Activated CD8-positive, alpha-beta memory T cell treated with anti-CD3 and anti-CD28 coated beads for 36 hours (primary cell): ENCODE data around the gene SLAMF9. TPM values are rescaled to one million over a fixed set of nuclear protein-coding genes. Genes with fewer than 3 reads are reported as not detected.

Experiments used
- CTCF ChIA-PET: fragments of 350-600 bp; sonication (Branson Sonifier 250); formaldehyde crosslinking; loops from one replicate; lab custom pipeline; 2021; ENCODE audit warnings: antibody characterized with exemption; lab: Charles Lee
- POLR2A ChIA-PET: fragments of 350-600 bp; sonication (Branson Sonifier 250); formaldehyde crosslinking; loops from one replicate; lab custom pipeline; 2021; ENCODE audit warnings: antibody characterized with exemption; lab: Charles Lee
- total RNA-seq, 2 experiments: library from RNA; stranded (reverse); gene quantifications; one replicate each; pipeline ENCODE4 v1.2.3, GENCODE V29; 2021

The SLAMF9 gene
- total RNA-seq, result not detected

DNA sequence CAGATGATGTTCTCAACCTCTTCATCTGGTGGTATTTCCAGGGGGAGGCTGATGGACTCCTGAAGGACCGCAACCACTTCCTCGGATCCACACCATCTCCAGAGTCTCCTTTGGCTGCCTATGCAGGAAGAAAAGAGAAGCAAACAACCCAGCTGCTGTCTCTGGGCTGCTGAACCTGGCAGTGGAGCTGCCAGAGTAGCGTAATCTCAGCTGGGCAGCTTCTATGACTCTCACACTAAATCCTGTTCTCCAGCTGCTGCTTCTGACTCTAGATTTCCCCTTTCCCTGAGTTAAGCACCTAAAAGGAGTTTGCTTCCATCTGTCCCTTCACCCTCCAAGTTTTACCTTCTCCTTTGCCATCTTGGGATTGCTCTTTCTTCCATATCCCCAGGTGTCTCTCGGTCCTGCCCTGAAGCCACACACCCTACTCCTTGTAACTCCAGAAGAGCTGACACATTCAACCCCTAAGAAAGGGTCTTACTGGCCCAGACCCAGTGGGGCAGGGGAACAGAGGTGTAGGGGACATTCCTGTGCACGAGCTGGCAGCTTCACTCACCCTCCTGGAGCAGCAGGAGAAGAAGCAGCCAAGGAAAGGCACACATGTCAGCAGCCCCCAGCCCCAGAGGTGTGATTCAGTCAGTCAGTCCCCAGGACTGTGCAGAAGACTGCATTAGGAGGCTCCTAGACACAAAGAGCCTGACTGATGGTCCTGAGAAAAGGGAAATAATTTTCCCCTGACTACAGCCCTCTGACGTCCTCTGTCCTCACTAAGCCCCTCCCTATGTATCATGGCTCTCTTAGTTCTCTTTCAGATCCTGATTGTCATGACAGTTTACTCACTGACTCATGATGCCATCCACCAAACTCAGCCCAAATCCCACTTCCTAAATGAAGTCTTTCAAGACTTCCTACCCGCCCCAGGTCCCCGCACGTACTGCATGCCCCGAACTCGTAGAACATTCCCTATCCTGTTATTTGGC lies at the start of gene SLAMF9:
Gene SLAMF9, minus strand, starts transcription at position 702 of the 980 bp plus-strand sequence. Its CDS starts 100 bp downstream, at position 602.
- CTCF ChIA-PET, result interaction anchor here (0.8 kb wide), 1 partner anchor 54 kb away, joined by 4 read pairs; no protein-coding TSS in a partner anchor
- POLR2A ChIA-PET, result no interaction called here

DNA sequence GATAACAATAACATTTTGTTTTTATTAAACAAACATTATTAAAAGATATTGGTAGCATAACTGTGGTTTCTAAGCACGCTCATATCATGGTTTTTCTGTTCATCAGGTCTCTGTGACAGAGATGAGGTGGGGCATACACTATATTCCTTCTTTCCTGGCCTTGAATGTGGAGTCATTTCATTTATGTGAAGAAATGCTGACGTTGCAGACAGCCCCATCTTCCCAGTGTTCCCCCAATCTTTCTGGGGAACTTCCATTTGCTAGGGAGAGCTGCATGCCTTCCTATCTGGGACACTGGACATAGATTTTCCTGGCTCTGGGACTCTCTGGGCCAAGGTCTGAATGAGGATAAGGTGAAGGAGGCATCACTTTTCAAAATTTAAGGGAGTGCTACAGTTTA lies 47.4 kb upstream of the SLAMF9 start:
- CTCF ChIA-PET, result interaction anchor here (0.6 to 9.1 kb wide), 2 partner anchors 66 to 840 kb away, joined by 3 to 147 read pairs; no protein-coding TSS in a partner anchor

DNA sequence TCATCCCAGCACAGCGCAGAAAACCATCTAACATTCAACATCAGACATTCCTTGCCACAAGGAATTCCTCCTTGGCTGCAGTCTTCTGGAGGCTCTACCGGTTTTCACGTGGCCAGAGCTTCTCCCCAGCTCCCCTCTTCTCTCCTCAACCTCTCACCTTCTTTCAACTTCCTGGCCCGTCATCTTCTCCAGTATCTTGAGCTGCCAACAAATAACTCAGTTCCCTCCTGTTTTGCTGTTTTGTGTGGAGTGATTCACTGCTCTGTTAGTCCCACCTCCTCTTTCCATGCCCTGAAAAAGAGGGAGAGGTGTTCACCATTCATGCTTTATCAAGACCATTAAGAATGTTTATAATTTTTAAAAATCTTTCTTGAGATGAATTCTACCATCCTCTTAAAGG lies 45.2 kb upstream of the SLAMF9 start:
- ChIA-PET CTCF (interaction anchor here (1.5 kb wide), 1 partner anchor 9 kb away, joined by 8 read pairs; no protein-coding TSS in a partner anchor), POLR2A (no interaction called here)

More for the DNA sequence above, 47.4 kb upstream of the SLAMF9 start:
- POLR2A ChIA-PET, result no interaction called here

DNA sequence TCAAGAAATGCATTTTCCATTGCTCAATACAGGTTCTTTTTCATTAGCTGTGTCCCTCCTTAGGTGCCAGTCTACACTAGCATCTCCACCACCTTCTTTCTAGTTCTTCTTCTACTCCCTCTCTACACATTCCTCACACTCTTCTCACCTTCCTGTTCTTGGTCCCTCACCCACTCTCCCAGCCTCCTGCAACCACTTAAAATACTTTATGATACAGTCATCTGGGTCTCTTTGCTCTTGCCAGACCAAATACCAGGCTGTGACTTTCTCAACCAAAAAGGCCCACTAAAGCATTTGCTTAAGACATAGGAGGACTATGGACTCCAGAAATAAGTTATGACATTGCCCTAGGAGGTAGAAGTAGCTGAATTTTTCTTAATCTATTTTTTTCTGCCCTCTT lies 42.6 kb upstream of the SLAMF9 start:
- ChIA-PET CTCF (no interaction called here), POLR2A (no interaction called here)

DNA sequence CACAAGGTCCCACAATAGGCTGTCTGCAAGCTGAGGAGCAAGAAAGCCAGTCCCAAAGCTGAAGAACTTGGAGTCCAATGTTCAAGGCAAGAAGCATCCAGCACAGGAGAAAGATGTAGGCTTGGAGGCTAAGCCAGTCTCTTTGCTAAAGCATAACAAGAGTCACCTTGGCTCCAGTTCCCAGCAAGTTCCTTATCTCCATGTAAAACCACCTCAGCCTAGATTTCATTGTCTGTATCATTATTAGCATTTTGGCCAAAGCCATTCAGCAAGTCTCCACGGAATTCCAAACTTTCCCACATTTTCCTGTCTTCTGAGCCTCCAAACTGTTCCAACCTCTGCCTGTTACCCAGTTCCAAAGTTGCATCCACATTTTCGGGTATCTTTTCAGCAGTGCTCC lies 40.9 kb upstream of the SLAMF9 start:
- ChIA-PET CTCF (interaction anchor here (2.1 kb wide), 1 partner anchor 12 kb away, joined by 10 read pairs; no protein-coding TSS in a partner anchor), POLR2A (no interaction called here)

DNA sequence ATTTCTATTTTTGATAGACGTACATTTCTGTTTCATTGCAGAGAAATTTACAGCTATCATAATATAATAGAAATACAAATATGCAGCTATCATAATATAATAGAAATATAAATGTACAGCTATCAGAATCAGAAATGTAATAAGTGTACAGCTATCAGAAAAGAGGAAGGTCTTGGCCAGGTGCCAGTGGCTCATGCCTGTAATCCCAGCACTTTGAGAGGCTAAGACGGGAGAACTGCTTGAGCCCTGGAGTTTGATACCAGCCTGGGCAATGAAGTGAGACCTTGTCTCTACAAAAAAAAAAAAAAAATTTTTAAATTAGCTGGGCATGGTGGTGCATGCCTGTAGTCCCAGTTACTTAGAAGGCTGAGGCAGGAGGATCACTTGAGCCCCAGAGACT lies 39.9 kb upstream of the SLAMF9 start:
- POLR2A ChIA-PET, result no interaction called here
- CTCF ChIA-PET, result interaction anchor here (2.1 kb wide), 1 partner anchor 13 kb away, joined by 10 read pairs; no protein-coding TSS in a partner anchor

DNA sequence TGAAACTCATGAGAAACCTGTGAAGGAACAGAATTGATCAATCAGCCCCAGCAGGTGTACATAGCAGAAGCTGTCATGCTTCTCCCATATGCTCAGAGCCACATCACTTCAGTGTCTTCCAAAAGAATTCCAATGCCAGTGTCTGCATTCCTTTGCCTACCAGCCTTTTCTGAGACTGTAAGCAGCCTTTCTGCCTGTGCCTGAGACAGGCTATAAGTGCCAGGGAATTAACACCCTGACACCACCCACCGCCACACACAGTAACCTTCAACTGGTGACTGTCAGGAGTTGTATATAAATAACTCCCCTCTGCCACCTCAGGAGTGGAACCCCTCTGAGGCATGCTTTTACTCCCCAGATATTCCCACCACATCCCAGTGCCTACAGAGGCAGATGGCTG lies 38.1 kb upstream of the SLAMF9 start:
- CTCF ChIA-PET, result interaction anchor here (0.8 kb wide), 1 partner anchor 15 kb away, joined by 3 read pairs; no protein-coding TSS in a partner anchor
- POLR2A ChIA-PET, result no interaction called here

DNA sequence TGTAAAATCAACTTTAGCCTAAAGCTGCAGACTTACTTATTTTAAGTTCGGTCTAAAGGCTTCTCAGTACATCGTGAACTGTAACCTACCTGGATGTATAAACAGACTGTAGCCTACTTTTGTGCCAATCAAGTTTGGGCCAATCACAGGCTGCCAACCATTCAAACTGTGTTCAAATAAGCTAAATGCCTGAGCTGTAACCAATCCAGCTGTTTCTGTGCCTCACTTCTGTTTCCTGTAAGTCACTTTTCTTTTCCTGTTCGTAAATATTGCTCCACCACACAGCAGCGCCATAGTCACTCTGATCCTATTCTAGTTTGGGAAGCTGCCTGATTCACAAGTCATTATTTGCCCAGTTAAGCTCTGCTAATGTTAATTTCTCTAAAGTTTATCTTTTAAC lies 37.5 kb upstream of the SLAMF9 start:
- ChIA-PET POLR2A (no interaction called here), CTCF (interaction anchor here (0.8 kb wide), 1 partner anchor 16 kb away, joined by 3 read pairs; no protein-coding TSS in a partner anchor)

DNA sequence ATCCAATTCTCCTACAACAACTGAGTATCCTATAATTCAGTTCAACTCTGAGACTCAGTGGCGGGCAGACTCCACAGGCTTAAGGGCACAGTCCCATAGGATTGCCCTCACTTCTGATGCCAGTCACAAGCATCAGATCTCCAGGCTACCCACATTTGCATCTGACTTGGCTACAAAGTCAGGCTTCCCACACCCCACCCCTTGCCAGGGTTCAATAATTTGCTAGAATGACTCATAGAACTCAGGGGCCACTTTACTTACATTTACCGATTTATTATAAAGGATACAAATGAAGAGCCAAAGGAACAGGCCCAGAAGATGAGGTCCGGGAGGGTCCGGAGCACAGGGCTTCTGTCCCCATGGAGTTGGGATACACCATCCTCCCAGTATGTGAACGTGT lies 36.0 kb upstream of the SLAMF9 start:
- ChIA-PET POLR2A (no interaction called here), CTCF (interaction anchor here (0.8 to 1.3 kb wide), 2 partner anchors 15 to 57 kb away, joined by 3 read pairs; no protein-coding TSS in a partner anchor)

DNA sequence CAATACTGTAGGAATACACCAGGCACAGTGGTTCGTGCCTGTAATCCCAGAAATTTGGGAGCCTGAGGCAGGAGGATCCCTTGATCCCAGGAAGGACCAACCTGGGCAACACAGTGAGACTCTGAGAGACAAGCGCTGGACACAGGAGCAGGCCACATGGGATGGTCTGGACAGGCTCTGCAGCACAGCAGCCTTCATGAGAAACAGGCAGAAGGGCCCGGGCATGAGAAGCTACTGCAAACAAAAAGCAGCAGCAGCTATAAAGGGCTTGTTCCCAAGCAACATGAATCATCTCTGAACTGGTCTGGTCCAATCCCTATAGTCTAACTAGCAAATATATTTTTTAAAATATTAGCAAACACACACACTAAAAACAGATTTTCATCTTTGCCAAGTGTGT lies 35.5 kb upstream of the SLAMF9 start:
- CTCF ChIA-PET, result interaction anchor here (0.8 to 1.3 kb wide), 2 partner anchors 16 to 57 kb away, joined by 3 read pairs; no protein-coding TSS in a partner anchor
- POLR2A ChIA-PET, result no interaction called here

DNA sequence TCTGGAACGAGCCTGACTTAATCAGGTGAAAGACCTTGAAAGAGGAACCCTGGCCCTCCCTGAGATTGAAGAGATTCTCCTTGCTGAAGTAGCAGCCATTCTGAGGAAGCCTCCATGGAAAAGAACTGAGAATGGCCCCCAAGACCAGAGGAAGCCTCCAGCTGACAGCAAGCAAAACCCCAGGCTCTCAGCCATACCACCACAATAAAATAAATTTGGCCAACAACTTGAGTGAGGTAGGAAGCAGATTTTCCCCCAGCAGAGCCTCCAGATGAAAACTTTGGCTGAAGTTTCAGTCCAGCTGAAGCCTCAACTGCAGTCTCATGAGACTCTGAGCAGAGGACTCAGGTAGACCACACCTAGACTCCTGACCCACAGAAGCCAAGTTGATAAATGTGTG lies 34.0 kb upstream of the SLAMF9 start:
- POLR2A ChIA-PET, result no interaction called here
- CTCF ChIA-PET, result no interaction called here

DNA sequence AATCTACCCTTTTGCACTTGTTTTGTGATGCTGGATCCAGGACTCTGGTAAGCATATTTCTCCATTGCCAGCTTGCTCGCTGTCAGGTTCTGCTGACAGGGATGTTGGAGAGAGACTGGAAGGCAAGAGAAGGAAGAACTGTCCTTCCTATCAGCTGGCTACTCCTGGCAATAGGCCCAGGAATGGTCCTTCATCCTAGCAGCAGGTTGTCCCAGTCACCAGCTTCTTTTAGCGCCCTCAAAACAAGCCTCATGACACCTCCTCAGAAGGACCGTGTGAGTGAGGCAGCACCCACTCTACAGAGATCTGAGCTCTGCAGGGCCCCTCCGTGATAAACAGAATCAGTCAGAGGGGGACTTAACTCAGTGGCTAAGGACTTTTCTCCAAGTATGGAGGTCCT lies 33.1 kb upstream of the SLAMF9 start:
- ChIA-PET POLR2A (no interaction called here), CTCF (no interaction called here)

DNA sequence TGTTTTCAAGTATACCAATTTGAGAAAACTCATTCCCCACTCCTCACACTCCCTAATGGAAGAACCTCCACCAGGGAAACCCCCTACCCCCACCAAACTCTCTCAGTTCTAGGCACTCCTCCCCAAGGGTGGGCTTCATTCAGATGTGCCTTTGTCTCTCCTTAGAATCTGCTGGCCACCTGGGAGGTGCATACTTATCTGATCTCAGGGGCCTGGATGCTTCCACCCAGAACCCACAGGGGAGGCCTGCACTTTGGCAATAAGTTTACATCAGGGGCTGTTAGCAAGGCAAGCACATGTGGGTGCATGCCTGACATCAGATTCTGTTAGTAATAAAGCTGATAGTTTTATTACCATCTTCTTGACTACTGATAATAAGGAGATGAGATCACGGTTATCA lies 32.5 kb upstream of the SLAMF9 start:
- ChIA-PET POLR2A (no interaction called here), CTCF (no interaction called here)

DNA sequence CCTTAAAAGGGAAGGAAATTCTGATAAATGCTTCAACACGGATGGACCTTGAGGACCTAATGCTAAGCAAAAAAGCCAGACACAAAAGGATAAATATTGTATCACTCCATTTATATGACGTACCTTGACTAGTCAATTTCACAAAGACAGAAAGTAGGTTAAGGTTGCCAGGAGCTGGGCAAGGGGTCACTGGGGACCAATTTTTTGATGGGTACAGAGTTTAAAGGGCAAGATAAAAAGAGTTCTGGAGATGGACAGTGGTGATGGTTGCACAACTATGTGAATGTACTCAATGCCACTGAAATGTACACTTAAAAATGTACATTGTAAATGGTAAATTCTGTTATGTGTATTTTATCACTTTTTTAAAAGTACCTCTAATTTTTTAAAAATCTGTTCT lies 32.1 kb upstream of the SLAMF9 start:
- ChIA-PET CTCF (no interaction called here), POLR2A (no interaction called here)

DNA sequence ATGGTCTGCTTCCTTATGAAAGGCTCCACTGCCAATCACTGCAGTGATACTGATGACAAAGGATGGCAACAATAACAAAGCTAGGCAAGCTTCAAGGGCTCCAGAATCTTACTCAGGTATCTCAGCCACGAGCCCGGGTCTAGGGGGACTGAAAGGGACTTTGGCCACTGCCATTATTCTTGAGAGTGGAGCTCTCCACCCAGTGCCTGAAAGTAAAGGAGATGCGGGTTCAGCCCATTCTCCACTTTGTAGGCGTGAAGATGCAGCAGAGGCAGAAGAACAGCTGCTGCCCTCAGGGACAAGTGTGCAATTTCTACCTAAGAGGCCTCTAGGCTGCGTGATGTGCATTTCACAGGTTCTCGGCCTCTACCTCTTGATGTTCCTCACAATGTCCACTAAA lies 31.4 kb upstream of the SLAMF9 start:
- ChIA-PET CTCF (interaction anchor here (1.0 kb wide), 1 partner anchor 94 kb away, joined by 3 read pairs; no protein-coding TSS in a partner anchor), POLR2A (no interaction called here)

DNA sequence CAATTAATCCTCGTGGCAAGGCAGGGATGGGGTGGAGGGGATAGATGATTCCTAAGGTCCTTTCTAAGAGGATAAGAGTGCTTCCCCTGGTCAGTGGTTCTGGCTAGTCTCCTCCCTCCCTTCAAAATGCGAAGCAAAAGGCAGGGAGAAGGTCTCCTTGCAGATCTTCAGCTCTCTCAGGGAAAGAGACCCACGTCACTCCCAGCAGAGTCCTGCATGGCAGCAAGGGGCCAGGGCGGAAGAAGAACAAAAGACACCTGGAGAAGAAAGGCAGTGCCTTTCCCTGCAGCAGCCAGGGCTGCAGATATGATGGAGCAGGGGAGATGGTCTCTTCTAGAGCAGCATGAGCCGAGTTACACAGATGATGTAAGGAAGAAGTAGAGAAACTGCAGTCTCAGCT lies 29.6 kb upstream of the SLAMF9 start:
- ChIA-PET CTCF (no interaction called here), POLR2A (no interaction called here)

DNA sequence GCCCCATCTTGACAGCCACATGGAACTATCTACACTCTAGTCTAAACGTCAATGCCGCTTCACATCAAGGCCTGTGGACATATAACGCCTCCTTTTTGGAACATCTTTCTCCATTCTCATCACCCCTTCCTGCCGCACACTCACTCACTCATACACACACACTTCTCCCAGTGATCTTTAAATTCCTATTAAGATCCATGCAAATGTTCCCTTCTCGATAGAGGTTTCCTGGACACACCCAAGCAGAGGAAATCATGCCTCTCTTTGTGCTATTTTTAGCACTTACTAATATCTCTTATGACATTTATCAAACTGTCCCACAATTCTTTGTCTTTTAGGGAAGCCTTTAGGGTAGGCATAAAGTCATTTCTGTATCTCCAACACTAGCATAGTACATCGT lies 28.2 kb upstream of the SLAMF9 start:
- CTCF ChIA-PET, result no interaction called here
- POLR2A ChIA-PET, result no interaction called here

DNA sequence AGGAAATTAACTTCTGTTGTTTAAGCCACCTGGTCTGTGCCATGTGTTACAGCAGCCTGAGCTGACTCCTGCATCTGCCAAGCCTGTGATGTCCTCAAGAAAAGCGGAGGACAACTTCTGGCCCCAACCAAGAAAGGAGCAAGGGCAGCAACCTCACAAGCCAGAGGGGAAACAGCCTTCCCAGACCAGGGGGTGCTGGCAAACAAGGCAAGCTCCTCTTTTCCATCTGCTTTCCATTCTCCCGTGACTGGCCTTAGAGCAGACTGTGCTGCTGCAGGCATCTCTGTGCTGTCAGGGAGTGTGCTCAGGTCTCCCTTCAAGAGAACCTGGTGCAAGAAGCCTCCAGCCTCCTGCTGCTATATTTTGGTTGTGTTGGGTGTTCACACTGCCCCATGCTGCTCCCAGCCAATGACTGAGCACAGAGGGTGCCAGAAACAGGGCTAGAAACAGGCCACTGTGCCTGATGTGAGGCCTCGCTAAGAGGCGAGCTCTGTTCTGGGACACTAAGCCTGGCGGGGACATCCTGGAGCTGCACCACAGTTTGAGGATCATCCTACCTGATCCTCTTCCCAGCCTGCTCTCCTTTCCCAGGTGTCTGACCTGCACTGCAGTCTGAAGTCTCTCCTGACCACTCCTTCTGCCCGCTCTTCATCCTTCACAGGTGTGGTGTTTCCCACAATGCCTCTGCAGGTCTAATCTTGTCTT lies 27.5 kb upstream of the SLAMF9 start:
- POLR2A ChIA-PET, result no interaction called here
- CTCF ChIA-PET, result no interaction called here

DNA sequence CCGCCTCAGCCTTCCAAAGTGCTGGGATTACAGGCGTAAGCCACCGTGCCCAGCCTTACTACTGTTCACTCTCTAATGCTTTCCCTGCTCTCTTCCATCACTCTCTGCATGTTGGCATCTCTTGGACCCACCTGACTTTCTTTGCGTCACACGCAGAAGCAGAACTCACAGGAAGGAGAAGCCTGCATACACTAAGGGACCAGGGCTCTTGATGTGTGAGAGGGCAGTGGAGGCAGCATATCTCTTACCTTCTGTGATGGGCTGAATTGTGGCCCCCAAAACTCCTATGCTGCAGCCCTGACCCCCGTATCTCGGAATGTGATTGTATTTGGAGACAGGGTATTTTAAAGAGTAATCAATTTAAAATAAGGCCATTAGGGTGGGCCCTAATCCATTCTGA lies 26.7 kb upstream of the SLAMF9 start:
- ChIA-PET CTCF (no interaction called here), POLR2A (no interaction called here)

DNA sequence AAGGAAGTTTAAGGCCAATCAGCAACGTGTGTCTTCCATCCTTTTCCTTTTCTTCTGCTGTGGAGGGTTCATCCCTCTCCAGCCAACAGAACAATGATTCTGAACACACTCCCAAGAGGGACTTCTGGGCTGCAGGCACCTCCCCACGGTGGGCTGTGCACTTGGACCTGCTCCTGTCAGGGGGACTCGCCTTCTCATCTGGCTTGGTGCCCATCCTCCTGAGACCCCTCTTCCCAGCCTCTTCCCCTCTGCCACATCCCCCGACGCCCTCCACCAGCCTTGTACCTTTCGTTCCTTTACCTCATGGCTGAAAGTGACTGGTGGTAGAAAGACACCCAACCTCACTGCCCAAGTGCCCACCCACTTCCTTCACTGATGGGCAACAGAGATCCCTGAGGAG lies 26.0 kb upstream of the SLAMF9 start:
- POLR2A ChIA-PET, result no interaction called here
- CTCF ChIA-PET, result no interaction called here
